Ectodermal cell (in vitro differentiated cells): Measurements from ENCODE around the gene MBD3L1.

Experiments
- H3K27ac ChIP-seq: 2 replicates; pipeline ENCODE4 v1.7.0; 2013; ENCODE audit warnings: mild to moderate bottlenecking, low read depth, low read length; ENCODE audit not compliant: insufficient read depth, poor library complexity, severe bottlenecking
- H3K27me3 ChIP-seq: 2 replicates; pipeline ENCODE4 v1.7.0; 2013; ENCODE audit warnings: mild to moderate bottlenecking, low read length; ENCODE audit not compliant: insufficient read depth, control insufficient read depth, poor library complexity, severe bottlenecking
- H3K36me3 ChIP-seq: one replicate; pipeline ENCODE4 v1.7.0; 2013; ENCODE audit warnings: low read length; ENCODE audit not compliant: control insufficient read depth, insufficient read depth
- H3K4me1 ChIP-seq: one replicate; pipeline ENCODE4 v1.7.0; 2013; ENCODE audit warnings: low read length; ENCODE audit not compliant: control insufficient read depth, insufficient read depth
- H3K4me3 ChIP-seq: 2 replicates; pipeline ENCODE4 v1.7.0; 2013; ENCODE audit warnings: low read depth, low read length, control low read depth; ENCODE audit not compliant: insufficient read depth
- H3K9me3 ChIP-seq: 2 replicates; pipeline ENCODE4 v1.7.0; 2013; ENCODE audit warnings: mild to moderate bottlenecking, low read length, moderate library complexity; ENCODE audit not compliant: control insufficient read depth
- WGBS, 2 experiments: methylation state at CpG; one replicate each; pipeline ENCODE4 v1.1.7; 2013; ENCODE audit warnings: missing lambda C conversion rate in 2 of 2; 5-methylcytosine and 5-hydroxymethylcytosine counted together

MBD3L1 gene

GRCh38 chr19:8877854-8878705 is 45.9 kb downstream of the MBD3L1 start:
- WGBS, 2 experiments = 45 to 54% methylated on average over 3 to 4 of the region's 6 CpGs
- Histone ChIP-seq H3K27ac (no peak overlapping the region), H3K4me1 (no peaks in the 10 kb centered on the region), H3K4me3 (no peak overlapping the region), H3K27me3 (no peaks in the 10 kb centered on the region), H3K9me3 (peaks cover 4% of the 10 kb centered on the region), H3K36me3 (no peaks in the 10 kb centered on the region)

- Histone ChIP-seq H3K27me3 (no peaks in the 10 kb centered on the region), H3K4me1 (no peaks in the 10 kb centered on the region), H3K27ac (no peak overlapping the region), H3K9me3 (peaks cover 9% of the 10 kb centered on the region), H3K36me3 (no peaks in the 10 kb centered on the region), H3K4me3 (no peak overlapping the region)
- 49 to 51% methylated on average over 2 of the region's 2 CpGs for WGBS, 2 experiments
Measured at GRCh38 chr19:8880868-8881488, 48.8 kb downstream of the MBD3L1 start.

GRCh38 chr19:8881512-8881911 is 49.3 kb downstream of the MBD3L1 start:
- H3K4me3 ChIP-seq = no peak overlapping the region
- H3K4me1 ChIP-seq = no peaks in the 10 kb centered on the region
- peaks cover 13% of the 10 kb centered on the region for H3K9me3 ChIP-seq
- H3K27ac ChIP-seq = no peak overlapping the region
- no peaks in the 10 kb centered on the region for H3K36me3 ChIP-seq
- H3K27me3 ChIP-seq = no peaks in the 10 kb centered on the region

GRCh38 chr19:8884416-8884815 is 52.2 kb downstream of the MBD3L1 start:
- peaks cover 13% of the 10 kb centered on the region for H3K9me3 ChIP-seq
- H3K4me3 ChIP-seq = no peak overlapping the region
- H3K27me3 ChIP-seq = no peaks in the 10 kb centered on the region
- no peaks in the 10 kb centered on the region for H3K36me3 ChIP-seq
- no peaks in the 10 kb centered on the region for H3K4me1 ChIP-seq
- H3K27ac ChIP-seq = no peak overlapping the region

- WGBS, 2 experiments = 75 to 76% methylated on average over 2 of the region's 2 CpGs
- Histone ChIP-seq H3K4me3 (no peak overlapping the region), H3K4me1 (no peaks in the 10 kb centered on the region), H3K36me3 (no peaks in the 10 kb centered on the region), H3K27ac (no peak overlapping the region), H3K27me3 (no peaks in the 10 kb centered on the region), H3K9me3 (peaks cover 17% of the 10 kb centered on the region)
Measured at GRCh38 chr19:8887364-8887763, 55.2 kb downstream of the MBD3L1 start.

- Histone ChIP-seq H3K4me3 (no peak overlapping the region), H3K4me1 (no peaks in the 10 kb centered on the region), H3K36me3 (no peaks in the 10 kb centered on the region), H3K27me3 (no peaks in the 10 kb centered on the region), H3K27ac (no peak overlapping the region), H3K9me3 (peaks cover 16% of the 10 kb centered on the region)
Measured at GRCh38 chr19:8890260-8890659, 58.1 kb downstream of the MBD3L1 start.
